HG03378 (cell line): Measurements from ENCODE around the gene SOX5.
"Not testable (repeated sequence)": the region's sequence is repeated elsewhere in the genome, so short reads cannot be mapped to it uniquely, and the experiment has no call there.

ENCODE experiments used
- ATAC-seq: cut with Tn5 transposase; IDR thresholded peaks from one replicate; pipeline ENCODE4 v1.9.1; 2021; ENCODE audit warnings: mild to moderate bottlenecking, moderate library complexity; ENCODE audit not compliant: unreplicated experiment

SOX5 gene

GRCh38 chr12:23851602-23852001, 97.9 kb downstream of the SOX5 start:
- ATAC-seq = no peak

- ATAC-seq = no peak
Observed at GRCh38 chr12:23847857-23848256, 101.6 kb downstream of the SOX5 start.

GRCh38 chr12:23843958-23844357, 105.5 kb downstream of the SOX5 start:
- no peak for ATAC-seq

GRCh38 chr12:23834076-23834475, 115.4 kb downstream of the SOX5 start:
- no peak for ATAC-seq

GRCh38 chr12:23831739-23832138, 117.7 kb downstream of the SOX5 start:
- no peak for ATAC-seq

- ATAC-seq = no peak
Observed at GRCh38 chr12:23830210-23830609, 119.3 kb downstream of the SOX5 start.

- ATAC-seq = no peak
Observed at GRCh38 chr12:23827353-23827752, 122.1 kb downstream of the SOX5 start.

GRCh38 chr12:23825124-23825523, 124.3 kb downstream of the SOX5 start:
- ATAC-seq = not testable (repeated sequence)

- no peak for ATAC-seq
Observed at GRCh38 chr12:23824358-23824757, 125.1 kb downstream of the SOX5 start.

- not testable (repeated sequence) for ATAC-seq
Observed at GRCh38 chr12:23822883-23823282, 126.6 kb downstream of the SOX5 start.

- no peak for ATAC-seq
Observed at GRCh38 chr12:23817345-23817744, 132.1 kb downstream of the SOX5 start.

- ATAC-seq = no peak
Observed at GRCh38 chr12:23816394-23816851, 133.0 kb downstream of the SOX5 start.

- ATAC-seq = no peak
Observed at GRCh38 chr12:23815810-23816209, 133.7 kb downstream of the SOX5 start.

- no peak for ATAC-seq
Observed at GRCh38 chr12:23813206-23813605, 136.3 kb downstream of the SOX5 start.

- ATAC-seq = no peak
Observed at GRCh38 chr12:23810329-23810902, 139.1 kb downstream of the SOX5 start.

GRCh38 chr12:23803540-23803939, 145.9 kb downstream of the SOX5 start:
- no peak for ATAC-seq

- no peak for ATAC-seq
Observed at GRCh38 chr12:23795494-23795893, 154.0 kb downstream of the SOX5 start.

GRCh38 chr12:23781118-23781517, 168.4 kb downstream of the SOX5 start:
- ATAC-seq = no peak

- peak; percentile 47 for ATAC-seq
Observed at GRCh38 chr12:23775208-23775607, 174.3 kb downstream of the SOX5 start.

GRCh38 chr12:23771240-23771949, 178.1 kb downstream of the SOX5 start:
- no peak for ATAC-seq

GRCh38 chr12:23770202-23770938, 179.1 kb downstream of the SOX5 start:
- ATAC-seq = no peak

- no peak for ATAC-seq
Observed at GRCh38 chr12:23767834-23768233, 181.6 kb downstream of the SOX5 start.
